WTC11 (cell line): ENCODE data around the gene POU3F3.

Source experiments
- CBFB ChIP-seq: sonication (generic); formaldehyde crosslinking; IDR thresholded peaks from 2 replicates; pipeline ENCODE4 v1.8.1; 2022; ENCODE audit warnings: mild to moderate bottlenecking, low read depth, missing genetic modification reagents
- CREB1 ChIP-seq: sonication (generic); formaldehyde crosslinking; IDR thresholded peaks from 2 replicates; pipeline ENCODE4 v1.8.0; 2023; ENCODE audit warnings: mild to moderate bottlenecking, missing genetic modification reagents
- NR2C2 ChIP-seq: sonication (generic); formaldehyde crosslinking; IDR thresholded peaks from 2 replicates; pipeline ENCODE4 v1.8.0; 2022; ENCODE audit warnings: mild to moderate bottlenecking, missing genetic modification reagents
- NR3C1 ChIP-seq: sonication (generic); formaldehyde crosslinking; conservative IDR thresholded peaks from 2 replicates; pipeline ENCODE4 v1.8.1; 2023; ENCODE audit warnings: low read depth, mild to moderate bottlenecking, missing genetic modification reagents
- TCF7 ChIP-seq: sonication (generic); formaldehyde crosslinking; IDR thresholded peaks from 2 replicates; pipeline ENCODE4 v1.8.0; 2022; ENCODE audit warnings: mild to moderate bottlenecking, low read depth, missing genetic modification reagents, moderate library complexity
- TEAD4 ChIP-seq: sonication (generic); formaldehyde crosslinking; IDR thresholded peaks from 2 replicates; pipeline ENCODE4 v1.8.0; 2022; ENCODE audit warnings: mild to moderate bottlenecking, missing genetic modification reagents
- ZNF671 ChIP-seq: fragments of 250-450 bp; sonication (Bioruptor Pico); IDR thresholded peaks from 2 replicates; pipeline ENCODE4 v1.8.0; 2021; ENCODE audit warnings: mild to moderate bottlenecking
- TF ChIP-seq, protein P1 (sequence below): fragments of 200-600 bp; IDR thresholded peaks from 2 replicates; pipeline ENCODE4 v1.8.0; 2022; ENCODE audit warnings: antibody characterized with exemption
- TF ChIP-seq, protein P2 (sequence below): sonication (generic); formaldehyde crosslinking; IDR thresholded peaks from 2 replicates; pipeline ENCODE4 v1.8.1; 2023; ENCODE audit warnings: mild to moderate bottlenecking, missing genetic modification reagents, moderate library complexity
- TF ChIP-seq, protein P3 (sequence below): sonication (generic); formaldehyde crosslinking; IDR thresholded peaks from 2 replicates; pipeline ENCODE4 v1.8.0; 2022; ENCODE audit warnings: mild to moderate bottlenecking, missing genetic modification reagents

DNA sequence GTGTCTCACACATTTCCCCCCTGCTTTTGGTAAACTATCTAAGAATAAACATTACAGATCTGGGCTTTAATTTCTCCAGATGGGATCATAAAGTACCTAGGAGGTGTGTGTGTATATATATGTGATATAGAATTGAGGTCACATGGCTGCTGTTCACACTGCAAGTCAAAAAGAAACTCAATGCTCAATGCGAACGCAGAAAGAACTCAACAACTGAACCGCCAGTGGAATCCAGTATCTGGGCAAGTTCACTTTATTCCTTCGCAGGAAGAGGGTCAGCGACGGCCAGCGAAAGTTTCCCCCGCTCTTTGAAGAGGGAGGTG is 17.7 kb downstream of the POU3F3 start:
- TF ChIP-seq, protein P1, sequence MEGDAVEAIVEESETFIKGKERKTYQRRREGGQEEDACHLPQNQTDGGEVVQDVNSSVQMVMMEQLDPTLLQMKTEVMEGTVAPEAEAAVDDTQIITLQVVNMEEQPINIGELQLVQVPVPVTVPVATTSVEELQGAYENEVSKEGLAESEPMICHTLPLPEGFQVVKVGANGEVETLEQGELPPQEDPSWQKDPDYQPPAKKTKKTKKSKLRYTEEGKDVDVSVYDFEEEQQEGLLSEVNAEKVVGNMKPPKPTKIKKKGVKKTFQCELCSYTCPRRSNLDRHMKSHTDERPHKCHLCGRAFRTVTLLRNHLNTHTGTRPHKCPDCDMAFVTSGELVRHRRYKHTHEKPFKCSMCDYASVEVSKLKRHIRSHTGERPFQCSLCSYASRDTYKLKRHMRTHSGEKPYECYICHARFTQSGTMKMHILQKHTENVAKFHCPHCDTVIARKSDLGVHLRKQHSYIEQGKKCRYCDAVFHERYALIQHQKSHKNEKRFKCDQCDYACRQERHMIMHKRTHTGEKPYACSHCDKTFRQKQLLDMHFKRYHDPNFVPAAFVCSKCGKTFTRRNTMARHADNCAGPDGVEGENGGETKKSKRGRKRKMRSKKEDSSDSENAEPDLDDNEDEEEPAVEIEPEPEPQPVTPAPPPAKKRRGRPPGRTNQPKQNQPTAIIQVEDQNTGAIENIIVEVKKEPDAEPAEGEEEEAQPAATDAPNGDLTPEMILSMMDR = no peak
- TF ChIP-seq TEAD4 (CRISPR knock-in tag) (no peak), CBFB (CRISPR knock-in tag) (no peak), NR3C1 (CRISPR knock-in tag) (no peak), CREB1 (no peak), NR2C2 (CRISPR knock-in tag) (no peak), TCF7 (CRISPR knock-in tag) (no peak), ZNF671 (no peak)
- TF ChIP-seq, protein P2, sequence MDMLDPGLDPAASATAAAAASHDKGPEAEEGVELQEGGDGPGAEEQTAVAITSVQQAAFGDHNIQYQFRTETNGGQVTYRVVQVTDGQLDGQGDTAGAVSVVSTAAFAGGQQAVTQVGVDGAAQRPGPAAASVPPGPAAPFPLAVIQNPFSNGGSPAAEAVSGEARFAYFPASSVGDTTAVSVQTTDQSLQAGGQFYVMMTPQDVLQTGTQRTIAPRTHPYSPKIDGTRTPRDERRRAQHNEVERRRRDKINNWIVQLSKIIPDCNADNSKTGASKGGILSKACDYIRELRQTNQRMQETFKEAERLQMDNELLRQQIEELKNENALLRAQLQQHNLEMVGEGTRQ (CRISPR knock-in tag) = no peak
- TF ChIP-seq, protein P3, sequence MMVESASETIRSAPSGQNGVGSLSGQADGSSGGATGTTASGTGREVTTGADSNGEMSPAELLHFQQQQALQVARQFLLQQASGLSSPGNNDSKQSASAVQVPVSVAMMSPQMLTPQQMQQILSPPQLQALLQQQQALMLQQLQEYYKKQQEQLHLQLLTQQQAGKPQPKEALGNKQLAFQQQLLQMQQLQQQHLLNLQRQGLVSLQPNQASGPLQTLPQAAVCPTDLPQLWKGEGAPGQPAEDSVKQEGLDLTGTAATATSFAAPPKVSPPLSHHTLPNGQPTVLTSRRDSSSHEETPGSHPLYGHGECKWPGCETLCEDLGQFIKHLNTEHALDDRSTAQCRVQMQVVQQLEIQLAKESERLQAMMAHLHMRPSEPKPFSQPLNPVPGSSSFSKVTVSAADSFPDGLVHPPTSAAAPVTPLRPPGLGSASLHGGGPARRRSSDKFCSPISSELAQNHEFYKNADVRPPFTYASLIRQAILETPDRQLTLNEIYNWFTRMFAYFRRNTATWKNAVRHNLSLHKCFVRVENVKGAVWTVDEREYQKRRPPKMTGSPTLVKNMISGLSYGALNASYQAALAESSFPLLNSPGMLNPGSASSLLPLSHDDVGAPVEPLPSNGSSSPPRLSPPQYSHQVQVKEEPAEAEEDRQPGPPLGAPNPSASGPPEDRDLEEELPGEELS (CRISPR knock-in tag) = no peak
